Large intestine (tissue), 3 donors: Measurements from ENCODE around the gene ETFA. TPM values are rescaled to one million over a fixed set of nuclear protein-coding genes. Genes with fewer than 3 reads are reported as not detected.
"Not testable (repeated sequence)": the region's sequence is repeated elsewhere in the genome, so short reads cannot be mapped to it uniquely, and the experiment has no call there.

Experiments used
- DNase-seq, 2 donors: peaks; one replicate each; pipeline versions ENCODE4 v3.0.0 to v3.0.0-alpha.2; 2013
- H3K27ac ChIP-seq: one replicate; pipeline ENCODE4 v1.5.1; 2013; ENCODE audit warnings: low read length
- H3K27me3 ChIP-seq: 2 replicates; pipeline ENCODE4 v1.6.1; 2013; ENCODE audit warnings: low read length; ENCODE audit not compliant: control insufficient read depth, insufficient read depth
- H3K36me3 ChIP-seq: 2 replicates; pipeline ENCODE4 v1.6.1; 2013; ENCODE audit warnings: low read length; ENCODE audit not compliant: control insufficient read depth, insufficient read depth
- H3K4me1 ChIP-seq: one replicate; pipeline ENCODE4 v1.6.1; 2013; ENCODE audit warnings: low read length; ENCODE audit not compliant: control insufficient read depth, insufficient read depth
- H3K4me3 ChIP-seq: one replicate; pipeline ENCODE4 v1.5.1; 2013; ENCODE audit warnings: low read length
- H3K9me3 ChIP-seq: one replicate; pipeline ENCODE4 v1.6.1; 2013; ENCODE audit warnings: mild to moderate bottlenecking, low read depth, low read length, moderate library complexity; ENCODE audit not compliant: control insufficient read depth
- WGBS: methylation state at CpG from one replicate; pipeline ENCODE4 v1.1.5; 2013; ENCODE audit warnings: low lambda C conversion rate; ENCODE audit not compliant: insufficient coverage; 5-methylcytosine and 5-hydroxymethylcytosine counted together
- polyA plus RNA-seq: library from polyadenylated mRNA; unstranded; fragments of 120-200 nt; gene quantifications from one replicate; pipeline ENCODE4 v1.2.1, GENCODE V29; 2013

Gene ETFA
- polyA plus RNA-seq, 1 donor = 179 TPM

- Histone ChIP-seq H3K4me3 (no peak overlapping the region), H3K27ac (no peak overlapping the region), H3K36me3 (peaks cover 65% of the 10 kb centered on the region), H3K27me3 (no peaks in the 10 kb centered on the region), H3K4me1 (no peaks in the 10 kb centered on the region), H3K9me3 (no peaks in the 10 kb centered on the region)
- WGBS = no CpG with 5 or more reads among the region's 1 CpG
- DNase-seq = no peak
Observed at GRCh38 chr15:76278651-76279050, 32.6 kb downstream of the ETFA start.

GRCh38 chr15:76274821-76275220 is 36.4 kb downstream of the ETFA start:
- no peak overlapping the region for H3K27ac ChIP-seq
- no peaks in the 10 kb centered on the region for H3K9me3 ChIP-seq
- no peak overlapping the region for H3K4me3 ChIP-seq
- no CpG with 5 or more reads among the region's 1 CpG for WGBS
- peaks cover 48% of the 10 kb centered on the region for H3K36me3 ChIP-seq
- no peaks in the 10 kb centered on the region for H3K4me1 ChIP-seq
- no peaks in the 10 kb centered on the region for H3K27me3 ChIP-seq
- no peak for DNase-seq

- no peaks in the 10 kb centered on the region for H3K9me3 ChIP-seq
- WGBS = 77% methylated on average over 2 of the region's 2 CpGs
- H3K36me3 ChIP-seq = peaks cover 47% of the 10 kb centered on the region
- no peaks in the 10 kb centered on the region for H3K4me1 ChIP-seq
- H3K27ac ChIP-seq = no peak overlapping the region
- H3K27me3 ChIP-seq = no peaks in the 10 kb centered on the region
- DNase-seq = no peak
- no peak overlapping the region for H3K4me3 ChIP-seq
Observed at GRCh38 chr15:76274226-76274625, 37.0 kb downstream of the ETFA start.

GRCh38 chr15:76270876-76271275 is 40.4 kb downstream of the ETFA start:
- 100% methylated on average over 3 of the region's 6 CpGs for WGBS
- H3K9me3 ChIP-seq = peaks cover 14% of the 10 kb centered on the region
- H3K4me1 ChIP-seq = no peaks in the 10 kb centered on the region
- no peak for DNase-seq
- no peak overlapping the region for H3K4me3 ChIP-seq
- H3K27ac ChIP-seq = no peak overlapping the region
- no peaks in the 10 kb centered on the region for H3K27me3 ChIP-seq
- peaks cover 48% of the 10 kb centered on the region for H3K36me3 ChIP-seq

GRCh38 chr15:76267077-76267476 is 44.2 kb downstream of the ETFA start:
- H3K36me3 ChIP-seq = peaks cover 66% of the 10 kb centered on the region
- no peak for DNase-seq
- peaks cover 31% of the 10 kb centered on the region for H3K9me3 ChIP-seq
- no peak overlapping the region for H3K4me3 ChIP-seq
- H3K4me1 ChIP-seq = no peaks in the 10 kb centered on the region
- WGBS = 100% methylated on average over 1 of the region's 6 CpGs
- H3K27me3 ChIP-seq = no peaks in the 10 kb centered on the region
- no peak overlapping the region for H3K27ac ChIP-seq

- H3K36me3 ChIP-seq = peaks cover 76% of the 10 kb centered on the region
- peaks cover 39% of the 10 kb centered on the region for H3K9me3 ChIP-seq
- not testable (repeated sequence) for H3K4me1 ChIP-seq, H3K27me3 ChIP-seq, DNase-seq, H3K27ac ChIP-seq, H3K4me3 ChIP-seq
- WGBS = no CpG with 5 or more reads among the region's 2 CpGs
Observed at GRCh38 chr15:76265769-76266168, 45.5 kb downstream of the ETFA start.

GRCh38 chr15:76260246-76260938 is 50.9 kb downstream of the ETFA start:
- no CpG with 5 or more reads among the region's 12 CpGs for WGBS

GRCh38 chr15:76259392-76259791 is 51.9 kb downstream of the ETFA start:
- H3K9me3 ChIP-seq = peaks cover 45% of the 10 kb centered on the region

More at GRCh38 chr15:76260246-76260938, 50.9 kb downstream of the ETFA start:
- DNase-seq = no peak
- Histone ChIP-seq H3K27ac (no peak overlapping the region), H3K4me1 (no peaks in the 10 kb centered on the region), H3K4me3 (no peak overlapping the region), H3K9me3 (peaks cover 44% of the 10 kb centered on the region), H3K36me3 (peaks cover 69% of the 10 kb centered on the region), H3K27me3 (no peaks in the 10 kb centered on the region)

GRCh38 chr15:76258460-76258859 is 52.8 kb downstream of the ETFA start:
- no peak overlapping the region for H3K27ac ChIP-seq
- peaks cover 42% of the 10 kb centered on the region for H3K9me3 ChIP-seq
- no peaks in the 10 kb centered on the region for H3K4me1 ChIP-seq
- H3K36me3 ChIP-seq = peaks cover 56% of the 10 kb centered on the region
- no peaks in the 10 kb centered on the region for H3K27me3 ChIP-seq
- no peak overlapping the region for H3K4me3 ChIP-seq
- WGBS = no CpG with 5 or more reads among the region's 3 CpGs
- no peak for DNase-seq

More at GRCh38 chr15:76259392-76259791, 51.9 kb downstream of the ETFA start:
- no peak for DNase-seq
- Histone ChIP-seq H3K27ac (no peak overlapping the region), H3K4me3 (no peak overlapping the region), H3K36me3 (peaks cover 59% of the 10 kb centered on the region), H3K27me3 (no peaks in the 10 kb centered on the region), H3K4me1 (no peaks in the 10 kb centered on the region)
- WGBS = no CpG with 5 or more reads among the region's 13 CpGs

GRCh38 chr15:76253691-76254473 is 57.4 kb downstream of the ETFA start:
- Histone ChIP-seq H3K9me3 (peaks cover 8% of the 10 kb centered on the region), H3K4me3 (no peak overlapping the region), H3K4me1 (no peaks in the 10 kb centered on the region), H3K27ac (no peak overlapping the region), H3K27me3 (no peaks in the 10 kb centered on the region), H3K36me3 (peaks cover 17% of the 10 kb centered on the region)
- no peak for DNase-seq
- WGBS = 80% methylated on average over 1 of the region's 3 CpGs
